Progenitor cell of endocrine pancreas (in vitro differentiated cells): ENCODE results near the gene MYH4. TPM values are rescaled to one million over a fixed set of nuclear protein-coding genes. Genes with fewer than 3 reads are reported as not detected.

Experiments used
- DNase-seq: peaks from one replicate; pipeline ENCODE4 v3.0.0; 2021; ENCODE audit warnings: low spot score; ENCODE audit not compliant: unreplicated experiment
- H3K27ac Mint-ChIP-seq: 2 replicates; pipeline ENCODE4 v1.8.0; 2021; ENCODE audit warnings: mild to moderate bottlenecking, moderate library complexity, mixed read lengths
- H3K27me3 Mint-ChIP-seq: 2 replicates; pipeline ENCODE4 v1.8.0; 2021; ENCODE audit warnings: mixed read lengths
- H3K36me3 Mint-ChIP-seq: 2 replicates; pipeline ENCODE4 v1.8.0; 2022; ENCODE audit warnings: mixed read lengths; ENCODE audit not compliant: insufficient read depth
- H3K4me1 Mint-ChIP-seq: 2 replicates; pipeline ENCODE4 v1.8.0; 2021; ENCODE audit warnings: low read depth, mixed read lengths
- H3K4me3 Mint-ChIP-seq: 2 replicates; pipeline ENCODE4 v1.8.0; 2021; ENCODE audit warnings: low read depth, mild to moderate bottlenecking, moderate library complexity, mixed read lengths
- H3K9me3 Mint-ChIP-seq: 2 replicates; pipeline ENCODE4 v1.8.0; 2021; ENCODE audit warnings: low read depth, mixed read lengths
- CTCF ChIP-seq: fragments of 200-600 bp; sonication (generic); IDR thresholded peaks from one replicate; pipeline ENCODE4 v1.5.0; 2021; ENCODE audit warnings: antibody characterized with exemption, mild to moderate bottlenecking; ENCODE audit not compliant: unreplicated experiment
- total RNA-seq: library from RNA; stranded (reverse); gene quantifications from 2 replicates; pipeline ENCODE4 v1.2.1, GENCODE V29; 2021

The MYH4 gene
- total RNA-seq, 1 donor from 2014 or later: not detected

DNA sequence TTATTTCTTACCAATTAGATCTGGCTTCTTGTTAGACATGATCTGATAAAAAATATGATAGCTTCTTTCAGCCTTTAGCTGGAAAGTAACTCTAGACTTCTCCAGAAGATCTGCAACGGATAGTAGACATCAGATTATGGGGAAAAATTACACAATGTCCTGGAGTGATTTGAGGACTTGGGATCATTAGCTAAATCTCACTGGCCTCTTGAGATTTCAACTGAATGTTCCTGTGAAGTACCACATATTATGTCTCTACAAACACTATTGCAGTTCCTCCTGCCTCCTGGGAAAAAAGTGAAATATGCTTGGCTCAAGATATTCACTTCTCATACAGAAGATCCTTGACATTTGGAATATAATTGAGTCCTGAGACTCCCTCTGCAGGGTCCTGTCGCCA, 43.5 kb upstream of the MYH4 start:
- Mint-ChIP-seq H3K27ac (no peak overlapping the region), H3K4me3 (no peak overlapping the region), H3K36me3 (no peaks in the 10 kb centered on the region), H3K27me3 (peaks cover 29% of the 10 kb centered on the region), H3K9me3 (no peaks in the 10 kb centered on the region), H3K4me1 (peaks cover 4% of the 10 kb centered on the region)
- TF ChIP-seq CTCF: no peak
- no peak for DNase-seq

DNA sequence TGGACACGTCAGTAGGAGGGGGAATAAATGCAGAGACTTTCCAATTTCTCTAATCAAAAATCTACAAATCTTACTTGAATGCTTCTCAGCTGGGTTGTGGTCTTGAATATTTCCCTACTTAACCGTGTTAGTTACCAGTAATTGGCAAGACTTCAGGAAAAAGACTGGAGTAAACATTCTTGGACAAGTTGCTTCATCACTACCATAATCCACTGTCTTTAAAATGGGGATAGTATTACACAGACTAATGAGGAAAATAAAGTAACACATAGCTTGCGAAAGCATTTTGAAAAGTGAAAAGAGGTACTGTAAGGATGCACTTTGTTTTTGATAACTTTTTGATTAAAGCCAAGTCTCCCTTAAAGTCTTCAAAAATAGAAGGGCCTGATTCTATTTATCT, 30.6 kb upstream of the MYH4 start:
- Mint-ChIP-seq H3K4me1 (peaks cover 5% of the 10 kb centered on the region), H3K27ac (no peak overlapping the region), H3K4me3 (no peak overlapping the region), H3K9me3 (no peaks in the 10 kb centered on the region), H3K36me3 (no peaks in the 10 kb centered on the region), H3K27me3 (peaks cover 27% of the 10 kb centered on the region)
- no peak for TF ChIP-seq CTCF
- no peak for DNase-seq

DNA sequence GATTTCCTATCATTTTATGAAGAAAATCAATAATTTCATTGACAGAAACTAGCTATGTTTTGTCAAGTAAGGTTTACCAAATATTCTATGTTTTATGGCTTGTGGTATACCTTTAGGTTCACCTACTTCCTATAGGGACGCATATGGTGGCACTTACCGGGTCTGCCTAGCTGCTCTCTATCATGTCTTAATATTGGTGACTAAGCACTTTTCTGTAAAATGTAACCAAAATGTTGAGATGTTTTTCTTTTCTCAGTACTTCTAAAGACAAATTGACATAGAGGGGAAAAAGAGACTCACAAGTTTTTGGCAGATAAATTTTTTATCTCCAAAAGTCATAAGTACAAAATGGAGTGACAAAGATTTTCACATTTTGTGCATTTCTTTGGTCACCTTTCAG, 22.6 kb upstream of the MYH4 start:
- H3K27me3 Mint-ChIP-seq: peaks cover 22% of the 10 kb centered on the region
- no peak overlapping the region for H3K4me3 Mint-ChIP-seq

DNA sequence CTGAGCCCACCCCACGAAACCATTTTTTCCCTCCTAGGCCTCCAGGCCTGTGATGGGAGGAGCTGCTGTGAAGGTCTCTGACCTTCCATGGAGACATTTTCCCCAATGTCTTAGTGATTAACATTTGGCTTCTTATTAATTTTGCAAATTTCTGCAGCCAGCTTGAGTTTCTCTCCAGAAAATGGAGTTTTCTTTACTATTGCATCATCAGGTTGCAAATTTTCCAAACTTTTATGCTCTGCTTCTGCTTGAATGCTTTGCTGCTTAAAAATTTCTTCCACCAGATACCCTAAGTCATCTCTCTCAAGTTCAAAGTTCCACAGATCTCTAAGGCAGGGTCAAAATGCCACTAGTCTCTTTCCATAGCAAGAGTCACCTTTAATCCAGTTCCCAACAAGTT, 12.9 kb upstream of the MYH4 start:
- H3K27me3 Mint-ChIP-seq: no peaks in the 10 kb centered on the region
- H3K4me3 Mint-ChIP-seq: no peak overlapping the region
- TF ChIP-seq CTCF: no peak
- H3K27ac Mint-ChIP-seq: no peak overlapping the region
- peaks cover 1% of the 10 kb centered on the region for H3K36me3 Mint-ChIP-seq
- peaks cover 32% of the 10 kb centered on the region for H3K9me3 Mint-ChIP-seq
- no peak for DNase-seq
- no peaks in the 10 kb centered on the region for H3K4me1 Mint-ChIP-seq

More for the DNA sequence above, 22.6 kb upstream of the MYH4 start:
- peaks cover 29% of the 10 kb centered on the region for H3K9me3 Mint-ChIP-seq
- no peak overlapping the region for H3K27ac Mint-ChIP-seq
- H3K4me1 Mint-ChIP-seq: peaks cover 2% of the 10 kb centered on the region
- no peak for DNase-seq
- H3K36me3 Mint-ChIP-seq: no peaks in the 10 kb centered on the region
- TF ChIP-seq CTCF: no peak

- no peak for DNase-seq
- H3K27ac Mint-ChIP-seq: no peak overlapping the region
- H3K36me3 Mint-ChIP-seq: peaks cover 1% of the 10 kb centered on the region
- no peaks in the 10 kb centered on the region for H3K4me1 Mint-ChIP-seq
- peaks cover 4% of the 10 kb centered on the region for H3K9me3 Mint-ChIP-seq
- no peaks in the 10 kb centered on the region for H3K27me3 Mint-ChIP-seq
- no peak overlapping the region for H3K4me3 Mint-ChIP-seq
- TF ChIP-seq CTCF: no peak
These were observed 8.3 kb upstream of the MYH4 start for GRCh38 chr17:10477701-10478100.
